ENCODE results near the gene SLC23A2.

DNA sequence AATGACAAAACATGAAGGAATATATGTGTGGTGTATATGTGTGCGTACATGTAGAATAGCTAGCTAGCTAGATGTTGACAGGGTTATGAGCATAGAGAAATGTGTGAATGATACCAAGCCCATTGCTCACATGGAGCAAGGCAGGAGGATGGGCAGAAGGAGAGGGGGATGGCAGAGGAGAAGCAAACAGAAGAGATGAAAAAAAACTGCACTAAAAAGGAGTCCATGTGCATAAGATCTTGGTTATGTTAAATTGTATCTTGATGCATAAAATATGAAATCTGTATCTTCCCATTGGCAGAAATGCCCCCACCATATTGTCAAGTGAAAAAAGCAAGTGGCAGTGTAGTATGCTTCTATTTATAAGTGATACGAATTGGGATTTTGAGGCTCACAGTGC lies 154.5 kb downstream of the SLC23A2 start:
- TF ChIP-seq, protein P1, sequence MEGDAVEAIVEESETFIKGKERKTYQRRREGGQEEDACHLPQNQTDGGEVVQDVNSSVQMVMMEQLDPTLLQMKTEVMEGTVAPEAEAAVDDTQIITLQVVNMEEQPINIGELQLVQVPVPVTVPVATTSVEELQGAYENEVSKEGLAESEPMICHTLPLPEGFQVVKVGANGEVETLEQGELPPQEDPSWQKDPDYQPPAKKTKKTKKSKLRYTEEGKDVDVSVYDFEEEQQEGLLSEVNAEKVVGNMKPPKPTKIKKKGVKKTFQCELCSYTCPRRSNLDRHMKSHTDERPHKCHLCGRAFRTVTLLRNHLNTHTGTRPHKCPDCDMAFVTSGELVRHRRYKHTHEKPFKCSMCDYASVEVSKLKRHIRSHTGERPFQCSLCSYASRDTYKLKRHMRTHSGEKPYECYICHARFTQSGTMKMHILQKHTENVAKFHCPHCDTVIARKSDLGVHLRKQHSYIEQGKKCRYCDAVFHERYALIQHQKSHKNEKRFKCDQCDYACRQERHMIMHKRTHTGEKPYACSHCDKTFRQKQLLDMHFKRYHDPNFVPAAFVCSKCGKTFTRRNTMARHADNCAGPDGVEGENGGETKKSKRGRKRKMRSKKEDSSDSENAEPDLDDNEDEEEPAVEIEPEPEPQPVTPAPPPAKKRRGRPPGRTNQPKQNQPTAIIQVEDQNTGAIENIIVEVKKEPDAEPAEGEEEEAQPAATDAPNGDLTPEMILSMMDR (IDR thresholded peaks at IDR 0.05; ENCODE audit: low read depth, low read length, poor library complexity, severe bottlenecking) = no peak
- no peak for TF ChIP-seq EZH2phosphoT487 (IDR thresholded peaks at IDR 0.05; ENCODE audit: borderline replicate concordance, low read length)
